ENCODE measurements around the gene DLEU7. TPM values are rescaled to one million over a fixed set of nuclear protein-coding genes. Genes with fewer than 3 reads are reported as not detected.

The DLEU7 gene
- total RNA-seq, 1 experiment from 2014 or later = 3.6 TPM

DNA sequence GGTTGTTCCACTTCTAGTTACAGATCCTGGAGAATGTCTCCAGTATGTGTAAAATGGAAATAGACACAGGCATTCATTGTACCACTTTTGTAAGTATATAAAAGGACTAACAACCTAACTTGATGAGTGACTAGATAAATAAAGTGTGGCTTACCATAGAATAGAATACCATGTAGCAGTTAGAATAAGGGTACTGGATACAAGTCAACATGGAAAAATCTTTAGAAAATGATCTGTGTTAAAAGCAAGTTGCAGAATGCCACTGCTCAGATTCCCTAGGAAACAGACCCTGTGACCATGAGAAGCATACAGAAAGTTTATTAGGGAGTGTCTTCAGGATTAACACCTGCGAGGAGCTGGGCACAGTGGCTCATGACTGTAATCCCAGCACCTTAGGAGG is 40.2 kb upstream of the DLEU7 start (continued):
- TF ChIP-seq, protein P1, sequence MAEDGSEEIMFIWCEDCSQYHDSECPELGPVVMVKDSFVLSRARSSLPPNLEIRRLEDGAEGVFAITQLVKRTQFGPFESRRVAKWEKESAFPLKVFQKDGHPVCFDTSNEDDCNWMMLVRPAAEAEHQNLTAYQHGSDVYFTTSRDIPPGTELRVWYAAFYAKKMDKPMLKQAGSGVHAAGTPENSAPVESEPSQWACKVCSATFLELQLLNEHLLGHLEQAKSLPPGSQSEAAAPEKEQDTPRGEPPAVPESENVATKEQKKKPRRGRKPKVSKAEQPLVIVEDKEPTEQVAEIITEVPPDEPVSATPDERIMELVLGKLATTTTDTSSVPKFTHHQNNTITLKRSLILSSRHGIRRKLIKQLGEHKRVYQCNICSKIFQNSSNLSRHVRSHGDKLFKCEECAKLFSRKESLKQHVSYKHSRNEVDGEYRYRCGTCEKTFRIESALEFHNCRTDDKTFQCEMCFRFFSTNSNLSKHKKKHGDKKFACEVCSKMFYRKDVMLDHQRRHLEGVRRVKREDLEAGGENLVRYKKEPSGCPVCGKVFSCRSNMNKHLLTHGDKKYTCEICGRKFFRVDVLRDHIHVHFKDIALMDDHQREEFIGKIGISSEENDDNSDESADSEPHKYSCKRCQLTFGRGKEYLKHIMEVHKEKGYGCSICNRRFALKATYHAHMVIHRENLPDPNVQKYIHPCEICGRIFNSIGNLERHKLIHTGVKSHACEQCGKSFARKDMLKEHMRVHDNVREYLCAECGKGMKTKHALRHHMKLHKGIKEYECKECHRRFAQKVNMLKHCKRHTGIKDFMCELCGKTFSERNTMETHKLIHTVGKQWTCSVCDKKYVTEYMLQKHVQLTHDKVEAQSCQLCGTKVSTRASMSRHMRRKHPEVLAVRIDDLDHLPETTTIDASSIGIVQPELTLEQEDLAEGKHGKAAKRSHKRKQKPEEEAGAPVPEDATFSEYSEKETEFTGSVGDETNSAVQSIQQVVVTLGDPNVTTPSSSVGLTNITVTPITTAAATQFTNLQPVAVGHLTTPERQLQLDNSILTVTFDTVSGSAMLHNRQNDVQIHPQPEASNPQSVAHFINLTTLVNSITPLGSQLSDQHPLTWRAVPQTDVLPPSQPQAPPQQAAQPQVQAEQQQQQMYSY (CRISPR knock-in tag; IDR thresholded peaks at IDR 0.05) = no peak
- TF ChIP-seq, protein P2, sequence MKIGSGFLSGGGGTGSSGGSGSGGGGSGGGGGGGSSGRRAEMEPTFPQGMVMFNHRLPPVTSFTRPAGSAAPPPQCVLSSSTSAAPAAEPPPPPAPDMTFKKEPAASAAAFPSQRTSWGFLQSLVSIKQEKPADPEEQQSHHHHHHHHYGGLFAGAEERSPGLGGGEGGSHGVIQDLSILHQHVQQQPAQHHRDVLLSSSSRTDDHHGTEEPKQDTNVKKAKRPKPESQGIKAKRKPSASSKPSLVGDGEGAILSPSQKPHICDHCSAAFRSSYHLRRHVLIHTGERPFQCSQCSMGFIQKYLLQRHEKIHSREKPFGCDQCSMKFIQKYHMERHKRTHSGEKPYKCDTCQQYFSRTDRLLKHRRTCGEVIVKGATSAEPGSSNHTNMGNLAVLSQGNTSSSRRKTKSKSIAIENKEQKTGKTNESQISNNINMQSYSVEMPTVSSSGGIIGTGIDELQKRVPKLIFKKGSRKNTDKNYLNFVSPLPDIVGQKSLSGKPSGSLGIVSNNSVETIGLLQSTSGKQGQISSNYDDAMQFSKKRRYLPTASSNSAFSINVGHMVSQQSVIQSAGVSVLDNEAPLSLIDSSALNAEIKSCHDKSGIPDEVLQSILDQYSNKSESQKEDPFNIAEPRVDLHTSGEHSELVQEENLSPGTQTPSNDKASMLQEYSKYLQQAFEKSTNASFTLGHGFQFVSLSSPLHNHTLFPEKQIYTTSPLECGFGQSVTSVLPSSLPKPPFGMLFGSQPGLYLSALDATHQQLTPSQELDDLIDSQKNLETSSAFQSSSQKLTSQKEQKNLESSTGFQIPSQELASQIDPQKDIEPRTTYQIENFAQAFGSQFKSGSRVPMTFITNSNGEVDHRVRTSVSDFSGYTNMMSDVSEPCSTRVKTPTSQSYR (CRISPR knock-in tag; IDR thresholded peaks at IDR 0.05) = no peak
- TF ChIP-seq MXD4 (CRISPR knock-in tag; IDR thresholded peaks at IDR 0.05; ENCODE audit: borderline replicate concordance) (no peak), ZNF263 (CRISPR knock-in tag; IDR thresholded peaks at IDR 0.05; ENCODE audit: low read depth) (no peak), ZNF423 (CRISPR knock-in tag; IDR thresholded peaks at IDR 0.05) (no peak), MYBL2 (CRISPR knock-in tag; IDR thresholded peaks at IDR 0.05) (no peak), ZNF671 (CRISPR knock-in tag; IDR thresholded peaks at IDR 0.05) (no peak), NR2C2 (CRISPR knock-in tag; IDR thresholded peaks at IDR 0.05) (no peak), PRRX2 (CRISPR knock-in tag; IDR thresholded peaks at IDR 0.05) (no peak), KAT7 (CRISPR knock-in tag; IDR thresholded peaks at IDR 0.05; ENCODE audit: borderline replicate concordance) (no peak)

DNA sequence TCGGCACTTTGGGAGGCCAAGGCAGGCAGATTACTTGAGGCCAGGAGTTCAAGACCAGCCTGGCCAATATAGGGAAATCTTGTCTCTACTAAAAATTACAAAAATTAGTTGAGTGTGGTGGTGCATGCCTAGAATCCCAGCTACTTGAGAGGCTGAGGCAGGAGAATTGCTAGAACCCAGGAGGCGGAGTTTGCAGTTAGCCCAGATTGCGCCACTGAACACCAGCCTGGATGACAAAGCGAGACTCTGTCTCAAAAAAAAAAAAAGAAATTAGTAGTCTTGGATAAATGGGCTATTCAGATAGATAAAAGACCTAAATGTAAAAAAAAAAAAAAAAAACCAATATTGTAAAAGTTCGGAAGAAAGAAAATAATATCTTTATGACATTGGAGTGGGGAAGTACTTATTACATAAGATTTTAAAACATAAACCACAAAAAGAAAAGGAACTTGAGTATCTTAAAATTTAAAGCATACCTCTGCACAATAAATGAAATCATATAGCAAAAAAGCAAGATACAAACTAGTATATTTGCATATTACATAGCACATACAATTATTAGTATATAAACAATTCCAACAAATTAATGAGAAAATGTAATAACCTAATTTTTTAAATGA is 39.4 kb upstream of the DLEU7 start:
- ATAC-seq (no peak), DNase-seq (ENCODE audit: low spot score) (no peak)
- H3K9me3 Mint-ChIP-seq = peaks cover 5% of the 10 kb centered on the region
- CTCF ChIA-PET = no interaction called here
- H3K36me3 Mint-ChIP-seq = peaks cover 4% of the 10 kb centered on the region; the same call in 1 of the 2 replicates
- H3K4me3 Mint-ChIP-seq = no peak overlapping the region
- H3K27ac Mint-ChIP-seq = no peak overlapping the region
- no peaks in the 10 kb centered on the region for H3K4me1 Mint-ChIP-seq
- POLR2A ChIA-PET = interaction anchor here (0.7 kb wide), 1 partner anchor 48 kb away, joined by 3 read pairs; no protein-coding TSS in a partner anchor
- no peaks in the 10 kb centered on the region for H3K27me3 Mint-ChIP-seq (ENCODE audit: low read depth)
- TF ChIP-seq PRRX2 (CRISPR knock-in tag; IDR thresholded peaks at IDR 0.05) = no peak
- TF ChIP-seq, protein P3, sequence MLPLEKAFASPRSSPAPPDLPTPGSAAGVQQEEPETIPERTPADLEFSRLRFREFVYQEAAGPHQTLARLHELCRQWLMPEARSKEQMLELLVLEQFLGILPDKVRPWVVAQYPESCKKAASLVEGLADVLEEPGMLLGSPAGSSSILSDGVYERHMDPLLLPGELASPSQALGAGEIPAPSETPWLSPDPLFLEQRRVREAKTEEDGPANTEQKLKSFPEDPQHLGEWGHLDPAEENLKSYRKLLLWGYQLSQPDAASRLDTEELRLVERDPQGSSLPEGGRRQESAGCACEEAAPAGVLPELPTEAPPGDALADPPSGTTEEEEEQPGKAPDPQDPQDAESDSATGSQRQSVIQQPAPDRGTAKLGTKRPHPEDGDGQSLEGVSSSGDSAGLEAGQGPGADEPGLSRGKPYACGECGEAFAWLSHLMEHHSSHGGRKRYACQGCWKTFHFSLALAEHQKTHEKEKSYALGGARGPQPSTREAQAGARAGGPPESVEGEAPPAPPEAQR (CRISPR knock-in tag; IDR thresholded peaks at IDR 0.05) = no peak
- TF ChIP-seq ETV6 (CRISPR knock-in tag; IDR thresholded peaks at IDR 0.05) = no peak
- no peak for TF ChIP-seq CREB1 (CRISPR knock-in tag; IDR thresholded peaks at IDR 0.05)
- TF ChIP-seq NFATC4 (CRISPR knock-in tag; IDR thresholded peaks at IDR 0.05) = no peak

DNA sequence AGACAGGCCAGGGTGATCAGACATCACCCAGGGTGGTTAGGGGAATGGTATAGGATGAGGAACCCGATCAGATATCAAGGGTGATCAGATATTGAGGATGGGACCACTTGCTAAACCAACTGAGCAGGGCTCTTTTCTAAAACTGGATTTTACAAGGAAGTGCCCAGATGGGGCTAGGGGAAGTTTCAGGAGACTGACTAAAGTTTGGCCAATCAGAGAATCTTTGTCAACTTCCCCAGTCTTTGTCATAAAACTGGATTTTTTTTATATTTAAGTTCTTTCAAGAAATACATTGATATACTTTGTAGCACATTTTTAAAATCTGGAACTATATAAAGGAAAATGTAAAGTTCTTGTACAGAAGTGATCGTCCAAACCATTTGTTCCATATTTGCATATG is 30.5 kb upstream of the DLEU7 start:
- DNase-seq (ENCODE audit: low spot score) = no peak
- Mint-ChIP-seq H3K27me3 (ENCODE audit: low read depth) (no peaks in the 10 kb centered on the region; the same call in 1 of the 2 replicates), H3K4me3 (no peak overlapping the region), H3K4me1 (no peaks in the 10 kb centered on the region), H3K27ac (no peak overlapping the region), H3K36me3 (no peaks in the 10 kb centered on the region), H3K9me3 (0 out of 2 replicates have a peak, but pooled peaks cover 3% of the 10 kb centered on the region)
- POLR2A ChIA-PET = no interaction called here
- CTCF ChIA-PET = no interaction called here
- ATAC-seq = no peak
- TF ChIP-seq, protein P4, sequence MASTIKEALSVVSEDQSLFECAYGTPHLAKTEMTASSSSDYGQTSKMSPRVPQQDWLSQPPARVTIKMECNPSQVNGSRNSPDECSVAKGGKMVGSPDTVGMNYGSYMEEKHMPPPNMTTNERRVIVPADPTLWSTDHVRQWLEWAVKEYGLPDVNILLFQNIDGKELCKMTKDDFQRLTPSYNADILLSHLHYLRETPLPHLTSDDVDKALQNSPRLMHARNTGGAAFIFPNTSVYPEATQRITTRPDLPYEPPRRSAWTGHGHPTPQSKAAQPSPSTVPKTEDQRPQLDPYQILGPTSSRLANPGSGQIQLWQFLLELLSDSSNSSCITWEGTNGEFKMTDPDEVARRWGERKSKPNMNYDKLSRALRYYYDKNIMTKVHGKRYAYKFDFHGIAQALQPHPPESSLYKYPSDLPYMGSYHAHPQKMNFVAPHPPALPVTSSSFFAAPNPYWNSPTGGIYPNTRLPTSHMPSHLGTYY (CRISPR knock-in tag; IDR thresholded peaks at IDR 0.05) = no peak
- TF ChIP-seq TCF7 (CRISPR knock-in tag; IDR thresholded peaks at IDR 0.05; ENCODE audit: low read depth) (no peak), FOXJ3 (CRISPR knock-in tag; IDR thresholded peaks at IDR 0.05; ENCODE audit: borderline replicate concordance) (no peak), ZNF423 (CRISPR knock-in tag; IDR thresholded peaks at IDR 0.05) (no peak), GRHL2 (CRISPR knock-in tag; IDR thresholded peaks at IDR 0.05; ENCODE audit: insufficient replicate concordance, severe bottlenecking) (no peak)
- TF ChIP-seq, protein P5, sequence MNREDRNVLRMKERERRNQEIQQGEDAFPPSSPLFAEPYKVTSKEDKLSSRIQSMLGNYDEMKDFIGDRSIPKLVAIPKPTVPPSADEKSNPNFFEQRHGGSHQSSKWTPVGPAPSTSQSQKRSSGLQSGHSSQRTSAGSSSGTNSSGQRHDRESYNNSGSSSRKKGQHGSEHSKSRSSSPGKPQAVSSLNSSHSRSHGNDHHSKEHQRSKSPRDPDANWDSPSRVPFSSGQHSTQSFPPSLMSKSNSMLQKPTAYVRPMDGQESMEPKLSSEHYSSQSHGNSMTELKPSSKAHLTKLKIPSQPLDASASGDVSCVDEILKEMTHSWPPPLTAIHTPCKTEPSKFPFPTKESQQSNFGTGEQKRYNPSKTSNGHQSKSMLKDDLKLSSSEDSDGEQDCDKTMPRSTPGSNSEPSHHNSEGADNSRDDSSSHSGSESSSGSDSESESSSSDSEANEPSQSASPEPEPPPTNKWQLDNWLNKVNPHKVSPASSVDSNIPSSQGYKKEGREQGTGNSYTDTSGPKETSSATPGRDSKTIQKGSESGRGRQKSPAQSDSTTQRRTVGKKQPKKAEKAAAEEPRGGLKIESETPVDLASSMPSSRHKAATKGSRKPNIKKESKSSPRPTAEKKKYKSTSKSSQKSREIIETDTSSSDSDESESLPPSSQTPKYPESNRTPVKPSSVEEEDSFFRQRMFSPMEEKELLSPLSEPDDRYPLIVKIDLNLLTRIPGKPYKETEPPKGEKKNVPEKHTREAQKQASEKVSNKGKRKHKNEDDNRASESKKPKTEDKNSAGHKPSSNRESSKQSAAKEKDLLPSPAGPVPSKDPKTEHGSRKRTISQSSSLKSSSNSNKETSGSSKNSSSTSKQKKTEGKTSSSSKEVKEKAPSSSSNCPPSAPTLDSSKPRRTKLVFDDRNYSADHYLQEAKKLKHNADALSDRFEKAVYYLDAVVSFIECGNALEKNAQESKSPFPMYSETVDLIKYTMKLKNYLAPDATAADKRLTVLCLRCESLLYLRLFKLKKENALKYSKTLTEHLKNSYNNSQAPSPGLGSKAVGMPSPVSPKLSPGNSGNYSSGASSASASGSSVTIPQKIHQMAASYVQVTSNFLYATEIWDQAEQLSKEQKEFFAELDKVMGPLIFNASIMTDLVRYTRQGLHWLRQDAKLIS (CRISPR knock-in tag; IDR thresholded peaks at IDR 0.05; ENCODE audit: borderline replicate concordance) = no peak
- TF ChIP-seq, protein P6, sequence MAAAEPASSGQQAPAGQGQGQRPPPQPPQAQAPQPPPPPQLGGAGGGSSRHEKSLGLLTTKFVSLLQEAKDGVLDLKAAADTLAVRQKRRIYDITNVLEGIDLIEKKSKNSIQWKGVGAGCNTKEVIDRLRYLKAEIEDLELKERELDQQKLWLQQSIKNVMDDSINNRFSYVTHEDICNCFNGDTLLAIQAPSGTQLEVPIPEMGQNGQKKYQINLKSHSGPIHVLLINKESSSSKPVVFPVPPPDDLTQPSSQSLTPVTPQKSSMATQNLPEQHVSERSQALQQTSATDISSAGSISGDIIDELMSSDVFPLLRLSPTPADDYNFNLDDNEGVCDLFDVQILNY (CRISPR knock-in tag; IDR thresholded peaks at IDR 0.05) = no peak
